GM11168 (cell line): ENCODE data around the gene DYNC1LI1.

Source experiments
- in situ Hi-C: fragments of 300-500 bp; cut with MboI; formaldehyde crosslinking; loops from one replicate; pipeline ENCODE4 v1.12.0; 2022; ENCODE audit warnings: low sequenced_read_pairs; ENCODE audit not compliant: unreplicated experiment

DYNC1LI1 gene

DNA sequence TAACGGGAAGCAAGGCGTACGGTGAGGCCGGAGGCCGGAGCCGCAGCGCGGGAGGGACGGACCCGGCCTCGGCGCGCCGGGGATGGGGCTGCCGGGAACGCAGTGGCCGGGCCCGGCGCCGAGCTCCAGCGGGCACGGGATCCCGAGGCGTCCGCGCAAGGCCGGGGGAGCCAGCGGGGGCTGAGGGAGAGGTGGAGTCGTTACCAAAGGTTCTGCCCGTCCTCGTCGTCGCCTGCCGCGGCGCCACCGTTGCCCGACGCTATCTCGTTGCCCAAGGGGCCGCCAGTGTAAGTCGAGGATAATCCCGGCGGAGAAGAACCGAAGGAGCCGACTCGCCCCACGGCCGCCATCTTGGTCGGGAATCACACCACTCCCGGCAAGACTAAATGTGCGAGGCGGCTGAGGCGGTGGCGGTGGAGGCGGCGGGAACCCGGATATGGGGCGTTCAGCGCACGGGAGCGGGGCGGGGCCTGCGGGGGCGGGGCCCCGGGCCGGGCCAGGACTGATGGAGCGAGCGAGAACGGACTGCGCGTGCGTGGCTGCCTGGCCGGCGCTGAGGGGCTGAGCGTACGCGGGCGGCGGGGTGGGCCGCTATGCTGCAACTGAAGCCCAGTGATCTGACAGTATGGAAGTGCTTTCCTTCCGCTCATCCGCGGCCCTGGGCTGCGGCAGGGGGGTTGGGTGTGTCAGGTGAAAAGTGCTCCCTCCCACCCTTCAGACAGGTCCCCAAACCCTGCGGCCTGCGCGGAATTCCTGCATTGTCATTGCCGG, at the start of gene DYNC1LI1:
DYNC1LI1 (minus strand) TSS at position 438 of the 771 bp plus-strand sequence; CDS start at position 350, 88 bp downstream.
- in situ Hi-C loops = no loop called here

DNA sequence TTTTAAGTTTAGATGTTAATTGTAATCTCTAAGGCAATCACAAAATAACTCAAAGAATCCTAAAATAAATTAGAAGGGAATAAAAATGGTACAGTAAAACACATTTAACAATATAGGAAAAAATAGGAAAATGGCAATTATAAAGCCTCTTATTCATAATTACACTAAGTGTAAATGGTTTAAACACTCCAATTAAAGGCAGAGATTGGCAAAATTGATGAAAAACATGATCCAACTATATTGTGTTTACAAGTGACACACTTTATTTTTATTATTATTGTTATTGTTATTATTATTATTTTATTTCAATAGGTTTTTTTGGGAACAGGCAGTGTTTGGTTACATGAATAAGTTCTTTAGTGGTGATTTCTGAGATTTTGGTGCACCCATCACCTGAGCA, 48.7 kb upstream of the DYNC1LI1 start:
- in situ Hi-C loops = no loop called here

DNA sequence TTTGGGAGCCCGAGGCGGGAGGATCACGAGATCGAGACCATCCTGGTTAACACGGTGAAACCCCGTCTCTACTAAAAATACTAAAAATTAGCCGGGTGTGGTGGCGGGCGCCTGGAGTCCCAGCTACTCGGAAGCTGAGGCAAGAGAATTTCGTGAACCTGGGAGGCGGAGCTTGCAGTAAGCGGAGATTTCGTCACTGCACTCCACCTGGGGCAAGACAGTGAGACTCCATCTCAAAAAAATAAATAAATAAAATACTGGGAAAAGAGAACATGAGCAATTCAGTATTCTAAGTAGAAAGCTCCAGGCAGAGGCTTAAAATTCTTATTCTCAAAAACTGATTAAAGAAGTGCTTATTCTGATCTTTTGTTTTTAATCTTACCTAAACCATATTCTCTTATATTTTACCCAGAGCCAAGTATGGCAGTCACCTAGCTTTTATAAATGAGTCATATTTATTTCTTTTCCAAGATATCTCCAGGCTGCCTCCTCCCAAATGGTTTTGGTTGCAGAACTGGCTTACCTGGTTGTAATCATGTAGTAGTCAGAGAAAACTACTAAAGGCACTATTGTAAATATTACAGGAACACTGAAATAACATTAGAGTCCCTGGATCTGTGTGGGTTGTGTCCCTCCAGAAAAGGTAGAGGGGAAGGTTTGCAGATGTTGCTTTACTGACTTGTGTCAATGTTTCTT, 45.8 kb upstream of the DYNC1LI1 start:
- in situ Hi-C loops = no loop called here

DNA sequence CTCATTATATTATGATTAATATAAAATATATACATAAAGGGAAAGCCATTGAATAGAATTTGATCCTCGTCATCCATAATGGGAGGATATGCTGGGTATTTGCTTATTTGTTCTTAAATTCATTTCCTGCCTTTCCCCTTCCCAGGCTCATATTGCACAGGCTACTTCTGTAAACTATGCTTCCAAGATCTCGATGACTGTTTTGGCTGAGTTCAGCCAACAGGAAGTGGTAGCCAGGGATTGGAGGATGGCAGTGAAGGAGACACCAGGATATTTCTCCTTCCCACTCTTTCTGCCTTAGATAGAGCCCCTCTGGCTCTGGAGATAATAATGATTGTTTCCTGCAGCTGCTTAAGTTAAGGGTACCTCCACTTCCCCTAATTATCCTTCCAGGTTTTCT, 44.3 kb upstream of the DYNC1LI1 start:
- in situ Hi-C loops = no loop called here

DNA sequence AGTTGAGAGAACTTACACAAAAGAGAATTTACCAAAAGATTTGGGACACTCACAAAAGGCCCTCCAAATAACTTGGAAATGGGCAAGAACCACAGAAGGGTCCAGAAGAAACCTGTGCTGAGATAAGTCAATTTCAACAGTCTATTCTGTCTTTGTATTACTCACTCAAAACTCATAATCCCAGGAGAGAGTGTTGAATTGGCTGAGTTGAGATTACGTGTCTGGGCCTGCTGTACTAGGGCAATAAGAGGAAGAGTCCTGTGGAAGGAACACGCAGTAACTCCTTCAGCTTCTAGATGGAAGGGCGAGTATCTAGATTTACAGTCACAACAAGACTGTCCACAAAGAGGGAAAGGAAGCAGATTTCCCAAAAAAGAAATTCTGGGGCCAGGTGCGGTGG, 42.5 kb upstream of the DYNC1LI1 start:
- in situ Hi-C loops = no loop called here

DNA sequence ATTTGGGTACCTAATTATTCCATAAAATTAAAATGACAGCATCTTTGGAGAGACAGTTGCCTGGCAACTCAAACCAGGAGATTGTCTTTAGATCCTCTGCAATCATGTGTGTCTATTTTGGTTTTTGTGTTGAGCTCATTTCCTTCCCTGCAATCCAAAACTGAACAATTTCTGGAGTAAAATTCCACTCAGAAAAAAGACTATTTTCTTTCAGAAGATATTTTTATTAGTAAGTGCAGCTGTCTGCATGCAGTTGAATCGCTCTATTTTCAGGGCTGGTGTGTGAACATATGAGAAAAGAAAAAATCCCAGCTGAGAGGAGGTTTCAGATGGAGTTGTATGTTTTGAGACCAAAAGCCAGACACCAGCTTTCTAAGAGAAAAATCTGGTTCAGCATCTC, 41.9 kb upstream of the DYNC1LI1 start:
- in situ Hi-C loops = no loop called here

DNA sequence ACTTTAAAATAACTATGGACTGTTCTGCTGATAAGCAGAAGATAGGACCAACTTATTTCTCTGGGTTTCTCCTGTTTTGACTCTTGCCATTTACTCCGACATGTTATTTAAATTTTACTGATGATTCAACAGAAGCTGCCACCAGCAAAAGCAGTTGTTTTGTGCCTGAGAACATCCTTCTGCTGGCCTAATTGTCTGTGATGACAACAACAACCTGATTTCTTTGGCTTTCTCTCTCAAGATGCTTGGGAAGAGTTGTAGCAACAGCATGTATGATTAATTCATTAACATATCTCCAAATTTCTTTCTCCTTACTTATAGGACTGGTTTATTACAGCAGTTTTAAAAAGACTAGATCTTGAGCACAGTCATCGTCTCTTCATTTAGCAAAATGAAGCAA, 36.9 kb upstream of the DYNC1LI1 start:
- in situ Hi-C loops = no loop called here

DNA sequence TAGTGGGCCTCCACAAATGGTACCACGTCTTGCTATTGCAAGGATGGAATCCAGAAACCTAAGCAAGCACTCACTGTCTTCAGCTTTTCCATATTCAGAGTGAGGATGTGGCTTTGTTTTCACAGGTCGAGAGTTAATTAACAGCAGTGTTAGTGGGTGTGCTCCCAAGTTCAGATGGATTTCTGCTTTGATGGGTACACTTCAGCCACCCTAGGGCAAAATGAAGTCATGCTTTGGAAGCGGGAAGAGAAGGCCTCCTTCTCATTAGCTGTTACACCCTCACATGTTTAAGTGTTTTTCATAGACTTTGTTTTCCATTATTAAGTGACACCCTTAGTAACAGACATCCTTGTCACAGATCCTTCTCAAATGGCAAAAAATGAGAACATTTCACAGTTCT, 36.3 kb upstream of the DYNC1LI1 start:
- in situ Hi-C loops = no loop called here

DNA sequence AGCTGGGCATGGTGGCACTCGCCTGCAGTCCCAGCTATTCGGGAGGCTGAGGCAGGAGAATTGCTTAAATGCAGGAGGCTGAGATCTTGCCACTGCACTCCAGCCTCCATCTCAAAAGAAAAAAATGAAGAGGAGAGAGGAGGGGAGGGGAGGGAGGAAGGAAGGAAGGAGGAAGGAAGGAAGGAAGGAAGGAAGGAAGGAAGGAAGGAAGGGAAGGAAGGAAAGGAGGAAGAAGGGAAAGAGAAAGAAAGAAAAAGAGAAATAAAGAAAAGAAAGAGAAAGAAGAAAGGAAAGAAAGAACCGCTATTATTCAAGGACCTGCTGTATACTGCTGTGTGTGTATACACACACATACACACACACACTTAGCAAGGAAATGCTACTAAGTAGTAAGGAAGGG, 35.6 kb upstream of the DYNC1LI1 start:
- in situ Hi-C loops = no loop called here

DNA sequence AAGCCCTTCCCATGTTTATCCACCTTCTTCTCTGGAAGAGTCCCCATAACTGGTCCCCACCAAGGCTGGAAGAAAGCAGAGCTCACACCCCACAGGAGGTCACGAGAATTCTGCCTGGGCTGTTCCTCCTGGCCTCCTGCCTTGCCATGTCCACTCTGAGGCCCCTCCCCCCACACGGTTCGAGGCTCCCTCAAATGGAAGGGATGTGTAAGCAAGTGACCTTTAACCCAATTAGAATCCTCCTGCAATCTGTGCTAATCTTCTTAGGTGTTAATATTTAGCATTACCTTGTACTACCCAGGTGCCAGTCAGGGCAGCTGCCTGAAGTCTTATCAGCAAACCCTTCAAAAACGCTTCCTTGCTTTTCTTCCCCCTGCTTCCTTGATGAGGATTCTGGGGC, 32.4 kb upstream of the DYNC1LI1 start:
- in situ Hi-C loops = no loop called here

DNA sequence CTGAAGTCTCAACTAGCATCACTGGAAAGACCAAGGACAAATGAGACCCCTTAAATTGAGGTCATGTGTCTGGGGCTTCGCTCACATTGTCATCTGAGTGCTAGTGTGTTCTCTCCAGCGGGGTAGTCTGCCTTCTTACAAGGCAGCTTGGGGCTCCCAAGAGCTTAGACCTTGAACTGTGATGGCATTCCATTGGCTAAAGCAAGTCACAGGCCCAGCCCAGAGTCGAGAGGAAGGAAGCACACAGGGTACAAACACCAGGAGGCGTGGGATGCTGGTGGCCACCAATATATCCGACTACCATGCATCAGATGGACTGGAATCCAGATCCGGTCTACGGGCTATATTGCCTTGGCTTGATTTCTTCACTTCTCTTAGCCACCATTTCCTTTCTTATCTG, 31.5 kb upstream of the DYNC1LI1 start:
- in situ Hi-C loops = no loop called here

DNA sequence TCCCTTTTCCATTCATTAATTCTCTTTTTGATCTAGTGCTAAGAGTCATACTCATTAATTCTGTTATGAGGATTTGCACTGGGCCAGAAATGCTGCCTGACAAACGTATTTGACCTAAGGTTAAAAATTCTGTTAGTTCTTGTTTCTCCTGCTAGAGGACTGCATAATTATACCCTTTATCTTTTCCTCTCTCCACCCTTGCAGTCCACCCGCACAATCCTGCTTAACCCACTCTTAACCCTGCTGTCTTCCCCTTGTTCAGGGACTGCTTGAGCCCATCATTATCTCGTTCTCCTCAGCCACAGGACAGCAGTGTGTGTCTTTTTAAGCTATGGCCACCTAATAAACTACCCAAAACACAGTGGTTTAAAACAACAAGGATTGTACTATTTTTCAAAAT, 31.1 kb upstream of the DYNC1LI1 start:
- in situ Hi-C loops = no loop called here

DNA sequence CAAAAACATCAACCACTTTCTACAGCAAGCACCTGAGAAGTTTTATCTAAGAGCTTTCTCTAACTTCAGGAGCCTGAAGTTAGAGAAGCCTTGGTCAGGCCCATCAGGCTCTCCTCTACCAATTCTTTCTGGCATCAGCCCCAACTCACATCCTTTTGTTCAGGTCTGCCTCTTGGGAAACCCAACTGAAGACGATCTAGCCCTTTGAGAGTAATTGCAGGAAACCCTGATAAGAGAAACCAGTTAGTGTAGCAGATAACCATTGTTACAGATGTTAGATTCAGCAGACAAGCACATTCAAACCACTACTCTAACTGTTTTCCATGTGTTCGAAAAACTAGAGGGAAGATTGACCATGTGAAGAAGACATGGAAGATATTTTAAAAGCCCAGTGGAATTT, 27.0 kb upstream of the DYNC1LI1 start:
- in situ Hi-C loops = no loop called here

DNA sequence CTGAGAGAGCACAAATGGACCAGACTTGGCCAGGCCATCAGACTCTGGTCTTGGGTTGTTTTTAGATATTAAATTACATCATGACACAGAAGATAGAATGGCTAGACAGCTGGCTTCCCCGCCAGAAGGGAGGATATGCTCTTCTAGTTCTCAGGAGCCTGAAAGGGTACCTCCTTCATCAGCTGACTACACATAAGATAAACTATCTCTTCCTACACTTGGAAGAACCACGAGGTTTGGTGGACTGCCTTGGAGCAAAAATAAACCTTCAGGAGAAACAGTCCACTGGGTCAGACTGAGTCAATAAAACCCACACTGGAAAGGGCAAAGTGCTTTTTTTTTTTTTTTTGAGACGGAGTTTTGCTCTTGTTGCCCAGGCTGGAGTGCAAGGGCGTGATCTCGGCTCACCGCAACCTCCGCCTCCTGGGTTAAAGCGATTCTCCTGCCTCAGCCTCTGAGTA, 26.3 kb upstream of the DYNC1LI1 start:
- in situ Hi-C loops = no loop called here

DNA sequence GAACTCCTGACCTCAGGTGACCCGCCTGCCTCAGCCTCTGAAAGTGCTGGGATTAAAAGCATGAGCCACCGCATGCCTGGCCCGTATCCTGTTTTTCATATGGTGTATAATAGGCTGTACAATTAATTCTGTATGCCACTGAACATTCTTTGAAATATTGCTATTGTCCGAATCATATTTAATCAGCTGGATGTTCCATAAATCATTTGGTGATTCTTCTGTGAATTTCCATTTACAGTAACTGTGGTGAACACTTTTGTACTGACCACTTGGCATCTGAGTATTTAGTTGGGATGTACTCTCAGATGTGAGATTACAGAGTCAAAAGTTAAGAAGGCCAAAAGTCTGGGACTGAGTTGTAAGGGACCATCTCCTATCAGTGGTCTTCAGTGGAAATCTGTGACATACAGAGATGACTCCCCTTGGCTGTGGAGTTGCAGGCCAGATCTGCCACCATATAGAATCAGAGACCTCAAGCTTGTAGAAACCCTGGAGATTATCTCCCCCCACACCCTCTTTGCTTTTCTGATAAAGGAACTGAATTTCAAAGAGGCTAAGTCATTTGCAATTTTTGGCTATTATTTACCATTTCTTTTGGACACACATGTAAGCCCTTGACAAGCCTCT, 25.7 kb upstream of the DYNC1LI1 start:
- in situ Hi-C loops = no loop called here

DNA sequence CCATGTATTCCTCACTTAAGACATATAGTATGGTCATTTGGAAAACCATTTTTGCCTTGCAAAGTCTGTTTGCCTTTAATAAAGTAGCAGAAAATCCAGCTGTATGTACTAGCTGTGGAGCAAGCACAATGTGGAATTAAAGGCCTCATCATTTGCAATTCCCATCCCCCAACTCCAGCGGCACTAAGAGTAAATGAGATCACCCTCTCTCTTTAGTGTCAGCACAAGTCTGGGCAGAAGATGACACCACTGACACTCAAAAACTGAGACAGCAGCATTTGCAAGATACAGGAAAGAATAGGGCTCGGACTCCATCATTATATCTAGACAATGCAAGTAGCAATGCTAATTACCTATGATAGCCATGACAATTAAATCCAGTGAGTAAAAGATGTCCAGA, 24.7 kb upstream of the DYNC1LI1 start:
- in situ Hi-C loops = no loop called here

DNA sequence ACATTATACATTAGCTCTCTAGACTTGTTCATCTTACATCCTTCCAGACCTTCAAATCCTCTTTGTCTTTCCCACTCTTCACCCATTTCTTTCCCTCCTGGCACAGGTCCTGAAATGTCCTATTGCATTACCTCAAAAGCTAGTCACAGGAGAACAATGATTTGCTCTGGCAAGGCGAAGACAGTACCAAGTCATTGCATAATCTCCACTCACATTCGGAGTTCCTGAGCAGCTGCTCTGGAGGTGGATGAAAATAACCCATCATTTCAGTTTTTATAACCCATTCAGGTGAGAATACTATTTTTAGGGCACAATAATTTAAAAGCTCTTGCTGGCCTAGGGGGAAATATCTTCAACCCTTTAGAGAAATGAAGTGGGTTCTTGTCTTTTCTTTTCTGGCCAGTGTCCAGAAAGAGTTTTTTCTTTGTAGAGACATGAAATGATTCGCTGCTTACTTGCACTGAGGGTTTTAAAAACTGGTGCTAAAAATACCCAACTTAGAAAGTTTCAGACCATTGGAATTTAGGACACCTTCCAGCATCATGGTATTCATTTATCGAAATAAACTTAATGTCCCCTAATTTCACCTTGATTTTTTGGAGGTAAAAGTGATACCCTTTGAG, 23.4 kb upstream of the DYNC1LI1 start:
- in situ Hi-C loops = no loop called here

DNA sequence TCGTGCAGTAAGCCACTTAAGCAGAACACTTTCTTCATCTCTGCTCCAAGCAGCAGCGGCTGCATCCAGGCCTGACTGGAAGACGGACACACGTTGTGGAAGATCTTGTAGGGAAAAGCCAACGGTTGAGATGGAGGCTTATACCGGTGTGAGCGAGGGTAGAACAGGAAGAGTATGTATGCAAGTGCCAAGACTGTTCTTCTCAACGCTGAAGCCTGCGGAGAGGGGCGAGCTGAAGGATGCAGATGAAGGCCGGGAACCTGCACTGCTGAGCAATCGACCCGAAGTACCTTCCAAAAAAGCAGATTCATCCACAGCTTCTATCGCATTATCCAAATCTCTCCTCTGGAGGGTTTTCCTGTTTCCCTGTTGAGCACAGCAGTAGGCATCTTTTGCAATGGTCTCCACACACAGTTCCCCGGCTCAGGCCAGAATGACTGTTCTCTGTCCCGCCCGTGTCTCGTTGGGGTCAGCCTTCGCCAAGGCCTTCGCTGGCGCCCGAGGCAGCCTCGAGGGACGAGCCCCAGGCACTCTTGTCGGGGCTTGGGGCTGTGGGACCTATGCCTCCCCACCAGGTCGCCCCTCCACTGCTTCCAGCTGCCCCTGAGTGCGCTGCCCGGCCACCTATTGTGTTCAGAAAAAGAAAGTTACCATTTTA, 22.2 kb upstream of the DYNC1LI1 start:
- in situ Hi-C loops = no loop called here

DNA sequence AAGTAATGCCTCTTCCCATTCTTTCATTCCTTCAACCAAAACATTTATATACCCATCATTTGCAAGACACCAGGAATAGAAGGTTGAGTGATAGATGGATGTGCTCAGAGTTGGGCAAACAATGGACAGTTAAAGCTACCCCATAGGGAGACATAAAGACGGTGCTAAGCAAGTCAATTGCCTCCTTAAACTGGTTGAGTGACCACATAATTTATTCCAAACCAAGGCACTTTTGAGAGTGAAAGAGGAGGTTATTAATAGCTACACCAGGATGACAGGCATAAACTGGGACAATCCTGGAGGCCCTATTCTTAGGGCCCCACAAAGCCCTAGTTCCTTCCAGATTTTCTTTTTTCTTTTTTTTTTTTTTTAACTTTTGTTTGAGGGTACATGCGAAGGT, 21.4 kb upstream of the DYNC1LI1 start:
- in situ Hi-C loops = no loop called here

DNA sequence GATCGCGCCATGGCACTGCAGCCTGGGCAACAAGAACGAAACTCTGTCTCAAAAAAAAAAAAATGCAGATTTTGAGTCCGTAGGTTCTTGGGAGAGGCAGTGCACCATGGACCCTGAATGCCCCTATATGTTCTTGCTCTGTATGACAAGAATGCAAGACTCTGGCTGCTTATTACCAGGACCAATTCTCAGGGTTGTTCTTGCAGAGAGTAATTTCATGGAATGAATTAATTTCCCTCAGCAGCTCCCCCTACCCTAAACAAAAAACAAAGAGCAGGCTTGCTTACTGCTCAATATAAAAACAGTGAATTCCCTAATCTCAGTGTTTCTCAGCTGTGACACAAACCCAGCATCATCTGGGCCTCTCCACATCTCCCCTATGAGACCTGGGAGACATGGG, 20.5 kb upstream of the DYNC1LI1 start:
- in situ Hi-C loops = no loop called here
